ENCODE data around the gene CASP1.

DNA sequence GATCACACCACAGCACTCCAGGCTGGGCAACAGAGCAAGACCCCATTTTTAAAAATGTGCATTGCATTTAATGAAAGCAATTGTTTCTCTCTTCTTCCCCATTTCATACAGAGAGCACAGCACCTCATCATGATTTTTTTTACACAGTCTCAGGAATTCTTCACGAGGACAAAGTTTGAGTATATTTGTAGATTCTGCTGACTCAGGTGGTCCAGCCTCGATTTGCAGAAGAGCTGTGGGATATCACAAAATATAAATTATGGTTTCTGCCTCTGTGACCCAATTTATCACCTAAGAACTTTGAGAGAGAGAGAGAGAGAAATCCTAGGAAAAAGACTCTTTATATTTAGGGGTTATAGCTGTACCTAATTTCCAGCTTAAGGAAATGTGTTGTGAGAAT lies 31.8 kb downstream of the CASP1 start:
- TF ChIP-seq ASH2L (IDR thresholded peaks at IDR 0.05; ENCODE audit: borderline replicate concordance, low read depth) (no peak), RAD51 (IDR thresholded peaks at IDR 0.05) (no peak), RFX5 (IDR thresholded peaks at IDR 0.05; ENCODE audit: low read depth, low read length) (no peak), GABPA (IDR thresholded peaks at IDR 0.05; ENCODE audit: low read depth) (no peak), SP1 (IDR thresholded peaks at IDR 0.05; ENCODE audit: low read depth, low read length) (no peak), KDM1A (IDR thresholded peaks at IDR 0.05; ENCODE audit: borderline replicate concordance) (no peak), NRF1 (conservative IDR thresholded peaks at IDR 0.05; ENCODE audit: low read depth, low read length) (no peak)
